ENCODE measurements around the gene ATXN2. TPM values are rescaled to one million over a fixed set of nuclear protein-coding genes. Genes with fewer than 3 reads are reported as not detected.

ATXN2 gene
- total RNA-seq, 4 donors from 2014 or later: 20.3 to 42.9 (median 25.9) TPM

GRCh38 chr12:111417290-111417689 is 181.8 kb downstream of the ATXN2 start:
- no peak overlapping the region for H3K4me3 ChIP-seq (ENCODE audit: low read depth, poor library complexity, severe bottlenecking)
- 97 to 98% methylated on average over 2 of the region's 2 CpGs for WGBS, 2 donors
- intact Hi-C loops (cut with DNase I; ENCODE audit: low total_unique reads): no loop called here
- TF ChIP-seq POLR2A (IDR thresholded peaks at IDR 0.05): no peak
- TF ChIP-seq CTCF (IDR thresholded peaks at IDR 0.05): no peak
- DNase-seq (ENCODE audit: low spot score in 2 of 2): no peak

DNA sequence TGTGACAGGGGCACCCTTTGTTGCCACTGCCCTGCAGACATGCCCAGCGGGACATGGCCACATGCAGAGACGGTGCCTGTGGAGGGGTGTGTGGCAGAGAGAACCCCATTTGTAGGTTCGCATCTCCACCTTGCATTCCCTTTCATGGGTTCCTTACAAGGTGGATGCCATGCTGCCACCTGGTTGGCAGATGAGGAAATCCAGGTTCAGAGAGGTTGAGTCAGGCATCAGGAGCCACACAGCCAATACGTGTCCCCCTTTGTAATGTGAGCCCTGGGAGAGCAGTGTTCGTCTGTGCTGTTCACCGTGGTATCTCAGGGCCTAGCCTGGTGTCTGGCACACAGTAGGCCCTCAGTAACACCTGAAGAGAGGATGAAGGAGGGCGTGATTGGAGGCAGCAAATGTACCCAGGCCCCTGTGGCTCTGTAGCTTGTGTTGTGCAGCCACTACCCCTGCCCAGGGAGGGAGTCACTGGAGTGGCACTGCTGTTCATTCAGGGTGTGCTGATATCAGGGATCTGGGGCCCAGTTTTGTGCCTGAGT is 184.3 kb downstream of the ATXN2 start:
- no peak overlapping the region for H3K4me3 ChIP-seq (ENCODE audit: low read depth, poor library complexity, severe bottlenecking)
- 87 to 89% methylated on average over 7 of the region's 7 CpGs for WGBS, 2 donors
- TF ChIP-seq POLR2A (IDR thresholded peaks at IDR 0.05): no peak
- TF ChIP-seq CTCF (IDR thresholded peaks at IDR 0.05): no peak
- intact Hi-C loops (cut with DNase I; ENCODE audit: low total_unique reads): no loop called here
- DNase-seq (ENCODE audit: low spot score in 2 of 2): no peak

- intact Hi-C loops (cut with DNase I; ENCODE audit: low total_unique reads): no loop called here
- H3K4me3 ChIP-seq (ENCODE audit: low read depth, poor library complexity, severe bottlenecking): no peak overlapping the region
- no peak for DNase-seq (ENCODE audit: low spot score in 2 of 2)
- WGBS, 2 donors: 55 to 57% methylated on average over 12 of the region's 12 CpGs
- TF ChIP-seq POLR2A (IDR thresholded peaks at IDR 0.05) (no peak), CTCF (IDR thresholded peaks at IDR 0.05) (no peak)
Measured at GRCh38 chr12:111413442-111414086, 185.6 kb downstream of the ATXN2 start.

DNA sequence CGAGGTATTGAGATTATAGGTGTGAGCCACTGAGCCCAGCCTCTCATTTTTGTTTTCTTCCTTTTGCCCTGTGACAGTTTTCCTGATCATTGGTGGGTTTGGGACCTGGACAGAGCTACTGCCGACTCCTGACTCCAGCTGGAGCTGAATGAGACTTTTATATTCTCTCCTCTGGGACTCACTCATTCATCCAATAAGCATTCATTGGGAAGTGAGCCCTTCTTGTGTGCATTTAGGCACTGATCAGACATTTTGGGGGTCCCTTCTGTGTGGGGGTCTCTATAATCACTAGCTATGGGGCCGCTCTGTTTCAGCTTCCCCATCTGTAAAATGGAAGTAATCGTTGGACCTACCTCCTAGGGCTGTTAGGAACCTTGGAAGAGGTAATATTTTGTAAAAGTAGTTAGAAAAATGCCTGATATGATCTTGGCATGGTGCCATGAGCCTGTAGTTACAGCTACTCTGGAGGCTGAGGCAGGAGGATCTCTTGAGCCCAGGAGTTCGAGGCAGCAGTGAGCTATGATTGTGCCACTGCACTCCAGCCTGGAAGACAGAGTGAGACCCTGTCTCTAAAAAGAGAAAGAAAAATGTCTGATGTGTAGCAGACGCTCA is 186.2 kb downstream of the ATXN2 start:
- WGBS, 2 donors: 59 to 69% methylated on average over 6 of the region's 6 CpGs
- no peak overlapping the region for H3K4me3 ChIP-seq (ENCODE audit: low read depth, poor library complexity, severe bottlenecking)
- intact Hi-C loops (cut with DNase I; ENCODE audit: low total_unique reads): no loop called here
- DNase-seq (ENCODE audit: low spot score in 2 of 2): no peak
- TF ChIP-seq POLR2A (IDR thresholded peaks at IDR 0.05) (no peak), CTCF (IDR thresholded peaks at IDR 0.05) (no peak)

DNA sequence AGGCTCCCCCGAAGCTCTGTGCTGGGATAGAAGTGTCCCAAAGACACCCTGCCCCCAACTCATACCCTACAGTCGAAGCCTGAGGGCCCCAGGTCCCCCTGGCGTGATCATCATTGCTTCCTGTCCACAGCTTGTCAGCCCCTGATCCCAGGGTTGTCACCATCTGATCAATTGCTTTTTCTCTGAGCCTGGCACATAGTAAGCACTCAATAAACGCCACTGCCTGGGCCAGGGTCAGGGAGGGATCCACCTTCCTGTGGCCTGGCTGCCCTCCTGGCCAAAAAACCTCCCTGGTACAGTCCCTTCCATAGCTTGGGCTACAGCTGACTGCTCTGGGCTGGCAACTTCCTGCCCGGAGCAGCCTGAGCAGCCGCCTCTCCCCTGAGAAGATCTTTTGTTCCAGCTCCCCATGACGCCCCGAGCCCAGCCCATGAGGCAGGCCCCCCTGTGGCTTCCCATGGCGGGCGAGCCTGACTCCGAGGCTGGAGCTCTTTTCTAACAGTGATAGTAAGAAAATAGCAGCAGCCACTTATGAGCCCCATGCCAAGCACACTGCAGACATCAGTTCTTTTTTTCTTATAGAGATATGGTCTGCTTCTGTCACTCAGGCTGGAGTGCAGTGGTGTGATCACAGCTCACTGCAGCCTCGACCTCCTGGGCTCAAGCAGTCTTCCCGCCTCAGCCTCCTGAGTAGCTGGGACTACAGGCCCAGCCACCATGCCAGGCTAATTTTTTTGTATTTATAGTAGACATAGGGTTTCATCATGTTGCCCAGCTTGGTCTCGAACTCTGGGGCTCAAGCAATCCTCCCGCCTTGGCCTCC is 186.9 kb downstream of the ATXN2 start:
- 52 to 65% methylated on average over 14 to 15 of the region's 15 CpGs for WGBS, 2 donors
- intact Hi-C loops (cut with DNase I; ENCODE audit: low total_unique reads): no loop called here
- DNase-seq (ENCODE audit: low spot score in 2 of 2): no peak

More for the DNA sequence above, 186.9 kb downstream of the ATXN2 start:
- H3K4me3 ChIP-seq (ENCODE audit: low read depth, poor library complexity, severe bottlenecking): no peak overlapping the region
- TF ChIP-seq POLR2A (IDR thresholded peaks at IDR 0.05): no peak
- TF ChIP-seq CTCF (IDR thresholded peaks at IDR 0.05): no peak
